ENCODE measurements around the gene PRAMEF1.
"Not testable (repeated sequence)": the region's sequence is repeated elsewhere in the genome, so short reads cannot be mapped to it uniquely, and the experiment has no call there.

PRAMEF1 gene

GRCh38 chr1:12809933-12810332 lies 18.7 kb downstream of the PRAMEF1 start:
- H3K27ac ChIP-seq (ENCODE audit: low read depth in 2 of 2, low read length in 2 of 2), result no peak overlapping the region
- no peak overlapping the region for H3K4me3 ChIP-seq (ENCODE audit: low read length in 2 of 2)
- no peaks in the 10 kb centered on the region for H3K27me3 ChIP-seq (ENCODE audit: control insufficient read depth in 2 of 2, insufficient read depth in 2 of 2, low read length in 2 of 2)
- no peak overlapping the region for H3K9ac ChIP-seq (ENCODE audit: low read depth in 1 of 2, low read length in 2 of 2)
- H3K9me3 ChIP-seq (ENCODE audit: control insufficient read depth in 2 of 2, low read length in 2 of 2), result no peaks in the 10 kb centered on the region
- H3K4me1 ChIP-seq (ENCODE audit: control insufficient read depth in 2 of 2, insufficient read depth in 2 of 2, low read length in 2 of 2), result no peaks in the 10 kb centered on the region
- H3K36me3 ChIP-seq (ENCODE audit: control insufficient read depth in 2 of 2, insufficient read depth in 2 of 2, low read length in 2 of 2), result no peaks in the 10 kb centered on the region

- Histone ChIP-seq H3K36me3 (ENCODE audit: control insufficient read depth in 2 of 2, insufficient read depth in 2 of 2, low read length in 2 of 2) (no peaks in the 10 kb centered on the region), H3K4me3 (ENCODE audit: low read length in 2 of 2) (no peak overlapping the region), H3K27me3 (ENCODE audit: control insufficient read depth in 2 of 2, insufficient read depth in 2 of 2, low read length in 2 of 2) (no peaks in the 10 kb centered on the region), H3K9ac (ENCODE audit: low read depth in 1 of 2, low read length in 2 of 2) (no peak overlapping the region), H3K9me3 (ENCODE audit: control insufficient read depth in 2 of 2, low read length in 2 of 2) (no peaks in the 10 kb centered on the region), H3K27ac (ENCODE audit: low read depth in 2 of 2, low read length in 2 of 2) (no peak overlapping the region), H3K4me1 (ENCODE audit: control insufficient read depth in 2 of 2, insufficient read depth in 2 of 2, low read length in 2 of 2) (no peaks in the 10 kb centered on the region)
Measured at GRCh38 chr1:12810691-12811408, 19.7 kb downstream of the PRAMEF1 start.

GRCh38 chr1:12811409-12811784 lies 20.2 kb downstream of the PRAMEF1 start:
- Histone ChIP-seq H3K4me1 (ENCODE audit: control insufficient read depth in 2 of 2, insufficient read depth in 2 of 2, low read length in 2 of 2) (no peaks in the 10 kb centered on the region), H3K27ac (ENCODE audit: low read depth in 2 of 2, low read length in 2 of 2) (no peak overlapping the region), H3K36me3 (ENCODE audit: control insufficient read depth in 2 of 2, insufficient read depth in 2 of 2, low read length in 2 of 2) (no peaks in the 10 kb centered on the region), H3K9me3 (ENCODE audit: control insufficient read depth in 2 of 2, low read length in 2 of 2) (no peaks in the 10 kb centered on the region), H3K9ac (ENCODE audit: low read depth in 1 of 2, low read length in 2 of 2) (no peak overlapping the region), H3K27me3 (ENCODE audit: control insufficient read depth in 2 of 2, insufficient read depth in 2 of 2, low read length in 2 of 2) (no peaks in the 10 kb centered on the region), H3K4me3 (ENCODE audit: low read length in 2 of 2) (no peak overlapping the region)

- not testable (repeated sequence) for H3K9ac ChIP-seq (ENCODE audit: low read depth in 1 of 2, low read length in 2 of 2); H3K9me3 ChIP-seq (ENCODE audit: control insufficient read depth in 2 of 2, low read length in 2 of 2); H3K36me3 ChIP-seq (ENCODE audit: control insufficient read depth in 2 of 2, insufficient read depth in 2 of 2, low read length in 2 of 2); H3K4me3 ChIP-seq (ENCODE audit: low read length in 2 of 2); H3K27me3 ChIP-seq (ENCODE audit: control insufficient read depth in 2 of 2, insufficient read depth in 2 of 2, low read length in 2 of 2); H3K27ac ChIP-seq (ENCODE audit: low read depth in 2 of 2, low read length in 2 of 2); H3K4me1 ChIP-seq (ENCODE audit: control insufficient read depth in 2 of 2, insufficient read depth in 2 of 2, low read length in 2 of 2)
Measured at GRCh38 chr1:12819061-12819460, 27.9 kb downstream of the PRAMEF1 start.

- not testable (repeated sequence) for H3K27ac ChIP-seq (ENCODE audit: low read depth in 2 of 2, low read length in 2 of 2); H3K36me3 ChIP-seq (ENCODE audit: control insufficient read depth in 2 of 2, insufficient read depth in 2 of 2, low read length in 2 of 2); H3K9me3 ChIP-seq (ENCODE audit: control insufficient read depth in 2 of 2, low read length in 2 of 2); H3K4me1 ChIP-seq (ENCODE audit: control insufficient read depth in 2 of 2, insufficient read depth in 2 of 2, low read length in 2 of 2); H3K4me3 ChIP-seq (ENCODE audit: low read length in 2 of 2); H3K9ac ChIP-seq (ENCODE audit: low read depth in 1 of 2, low read length in 2 of 2); H3K27me3 ChIP-seq (ENCODE audit: control insufficient read depth in 2 of 2, insufficient read depth in 2 of 2, low read length in 2 of 2)
Measured at GRCh38 chr1:12831310-12831709, 40.1 kb downstream of the PRAMEF1 start, which contains the start of gene PRAMEF11. Gene PRAMEF11, minus strand, starts transcription at chr1:12831410. Its CDS starts 2,621 bp downstream, at chr1:12828789.

GRCh38 chr1:12833251-12833650 lies 42.1 kb downstream of the PRAMEF1 start:
- H3K4me1 ChIP-seq (ENCODE audit: control insufficient read depth in 2 of 2, insufficient read depth in 2 of 2, low read length in 2 of 2); H3K27me3 ChIP-seq (ENCODE audit: control insufficient read depth in 2 of 2, insufficient read depth in 2 of 2, low read length in 2 of 2); H3K36me3 ChIP-seq (ENCODE audit: control insufficient read depth in 2 of 2, insufficient read depth in 2 of 2, low read length in 2 of 2); H3K9me3 ChIP-seq (ENCODE audit: control insufficient read depth in 2 of 2, low read length in 2 of 2); H3K9ac ChIP-seq (ENCODE audit: low read depth in 1 of 2, low read length in 2 of 2); H3K4me3 ChIP-seq (ENCODE audit: low read length in 2 of 2); H3K27ac ChIP-seq (ENCODE audit: low read depth in 2 of 2, low read length in 2 of 2): not testable (repeated sequence)

All from mucosa of rectum (tissue), 2 donors.